Thymus (tissue), 11 donors: ENCODE data around the gene NKAPL. TPM values are rescaled to one million over a fixed set of nuclear protein-coding genes. Genes with fewer than 3 reads are reported as not detected.

Source experiments
- DNase-seq, 9 donors: peaks; one replicate each; pipeline ENCODE4 v3.0.0-alpha.2; 2013; ENCODE audit warnings: low spot score in 9 of 9, low read depth in 6 of 9, missing footprints in 1 of 9
- H3K27ac ChIP-seq, 2 donors: one replicate each; pipeline ENCODE4 v1.5.1; 2013; ENCODE audit warnings: control low read depth in 1 of 2, low read depth in 1 of 2, low read length in 1 of 2, mild to moderate bottlenecking in 1 of 2, moderate library complexity in 1 of 2
- H3K27me3 ChIP-seq, 2 donors: one replicate each; pipeline ENCODE4 v1.5.1; 2013; ENCODE audit warnings: low read length in 1 of 2; ENCODE audit not compliant: control insufficient read depth in 2 of 2, insufficient read depth in 1 of 2
- H3K36me3 ChIP-seq, 2 donors: one replicate each; pipeline ENCODE4 v1.5.1; 2013; ENCODE audit warnings: low read length in 1 of 2, mild to moderate bottlenecking in 1 of 2, moderate library complexity in 1 of 2; ENCODE audit not compliant: control insufficient read depth in 2 of 2, insufficient read depth in 2 of 2
- H3K4me1 ChIP-seq, 2 donors: one replicate each; pipeline ENCODE4 v1.5.1; 2013; ENCODE audit warnings: low read length in 2 of 2; ENCODE audit not compliant: control insufficient read depth in 2 of 2, insufficient read depth in 2 of 2
- H3K4me3 ChIP-seq, 2 donors: one replicate each; pipeline ENCODE4 v1.5.1; 2013; ENCODE audit warnings: low read length in 2 of 2, control low read depth in 1 of 2, mild to moderate bottlenecking in 1 of 2
- H3K9me3 ChIP-seq, 2 donors: one replicate each; pipeline ENCODE4 v1.5.1; 2013; ENCODE audit warnings: low read length in 1 of 2, mild to moderate bottlenecking in 1 of 2; ENCODE audit not compliant: control insufficient read depth in 2 of 2, insufficient read depth in 1 of 2
- WGBS: extraction: QIAGEN DNeasy Blood & Tissue Kit; methylation state at CpG from one replicate; pipeline ENCODE4 v1.1.7; 2013; 5-methylcytosine and 5-hydroxymethylcytosine counted together
- polyA plus RNA-seq: library from polyadenylated mRNA; stranded (reverse); fragments of 200-250 nt; gene quantifications from one replicate; pipeline ENCODE4 v1.2.3, GENCODE V29; 2013
- total RNA-seq: library from RNA; stranded (reverse); fragments of 120-200 nt; gene quantifications from one replicate; pipeline ENCODE4 v1.2.4, GENCODE V29; 2013
- donor health status: healthy.

Gene NKAPL
- total and polyA plus RNA-seq, 2 donors = 0.52 to 1.5 TPM

- WGBS = 98% methylated on average over 1 of the region's 1 CpG
- no peak overlapping the region for H3K4me3 ChIP-seq
- no peaks in the 10 kb centered on the region for H3K27me3 ChIP-seq
- H3K27ac ChIP-seq = no peak overlapping the region
- no peak for DNase-seq
- H3K36me3 ChIP-seq = peaks cover 0 to 9% of the 10 kb centered on the region in 2 donors
- no peaks in the 10 kb centered on the region for H3K9me3 ChIP-seq
- no peaks in the 10 kb centered on the region for H3K4me1 ChIP-seq
Measured at GRCh38 chr6:28239636-28240035, 19.5 kb upstream of the NKAPL start.

DNA sequence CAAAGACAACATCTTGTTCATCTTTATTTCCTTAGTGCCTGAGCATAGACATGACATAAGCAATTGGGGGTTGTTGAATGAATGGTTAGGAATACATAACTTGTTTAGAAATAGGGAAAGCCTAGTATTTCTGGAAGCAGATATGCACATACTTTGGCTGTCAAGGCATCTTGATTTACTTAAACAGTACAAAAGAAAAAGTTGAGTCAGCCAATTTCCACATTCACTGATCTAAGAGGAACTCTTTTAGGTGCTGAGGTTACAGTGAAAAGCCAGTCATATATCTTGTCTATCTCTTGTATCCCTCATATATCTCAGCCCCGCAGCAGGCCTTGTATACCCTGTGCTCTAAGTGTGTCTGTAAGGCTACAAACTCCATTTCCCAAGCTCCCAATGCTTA, 18.6 kb upstream of the NKAPL start:
- 97% methylated on average over 1 of the region's 1 CpG for WGBS

GRCh38 chr6:28243946-28244345, 15.2 kb upstream of the NKAPL start:
- H3K27me3 ChIP-seq = no peaks in the 10 kb centered on the region
- no peak for DNase-seq
- no peaks in the 10 kb centered on the region for H3K9me3 ChIP-seq
- H3K4me1 ChIP-seq = no peaks in the 10 kb centered on the region
- H3K27ac ChIP-seq = no peak overlapping the region
- H3K36me3 ChIP-seq = peaks cover 31 to 47% of the 10 kb centered on the region in 2 donors
- WGBS = 99% methylated on average over 3 of the region's 3 CpGs
- no peak overlapping the region for H3K4me3 ChIP-seq

More for the DNA sequence above, 18.6 kb upstream of the NKAPL start:
- Histone ChIP-seq H3K4me3 (no peak overlapping the region), H3K4me1 (no peaks in the 10 kb centered on the region), H3K36me3 (peaks cover 5 to 17% of the 10 kb centered on the region in 2 donors), H3K27me3 (no peaks in the 10 kb centered on the region), H3K9me3 (no peaks in the 10 kb centered on the region), H3K27ac (no peak overlapping the region)
- no peak for DNase-seq

GRCh38 chr6:28245206-28245941, 13.7 kb upstream of the NKAPL start:
- Histone ChIP-seq H3K4me3 (no peak overlapping the region), H3K27me3 (no peaks in the 10 kb centered on the region), H3K36me3 (peaks cover 32 to 53% of the 10 kb centered on the region in 2 donors), H3K27ac (no peak overlapping the region), H3K9me3 (no peaks in the 10 kb centered on the region), H3K4me1 (no peaks in the 10 kb centered on the region)
- 97% methylated on average over 6 of the region's 6 CpGs for WGBS
- no peak for DNase-seq

- Histone ChIP-seq H3K4me3 (no peak overlapping the region), H3K27me3 (no peaks in the 10 kb centered on the region), H3K9me3 (no peaks in the 10 kb centered on the region), H3K4me1 (peaks cover 6 to 12% of the 10 kb centered on the region in 2 donors), H3K36me3 (peaks cover 32 to 51% of the 10 kb centered on the region in 2 donors), H3K27ac (no peak overlapping the region)
- WGBS = 94% methylated on average over 1 of the region's 1 CpG
- no peak for DNase-seq
Measured at GRCh38 chr6:28248916-28249315, 10.2 kb upstream of the NKAPL start.

GRCh38 chr6:28250747-28251146, 8.3 kb upstream of the NKAPL start:
- Histone ChIP-seq H3K4me3 (peak overlapping the region in 1 of 2 donors; percentile 82), H3K27me3 (no peaks in the 10 kb centered on the region), H3K27ac (no peak overlapping the region), H3K9me3 (no peaks in the 10 kb centered on the region), H3K36me3 (peaks cover 25 to 33% of the 10 kb centered on the region in 2 donors), H3K4me1 (peaks cover 6 to 12% of the 10 kb centered on the region in 2 donors)
- 86% methylated on average over 2 of the region's 2 CpGs for WGBS
- no peak for DNase-seq

DNA sequence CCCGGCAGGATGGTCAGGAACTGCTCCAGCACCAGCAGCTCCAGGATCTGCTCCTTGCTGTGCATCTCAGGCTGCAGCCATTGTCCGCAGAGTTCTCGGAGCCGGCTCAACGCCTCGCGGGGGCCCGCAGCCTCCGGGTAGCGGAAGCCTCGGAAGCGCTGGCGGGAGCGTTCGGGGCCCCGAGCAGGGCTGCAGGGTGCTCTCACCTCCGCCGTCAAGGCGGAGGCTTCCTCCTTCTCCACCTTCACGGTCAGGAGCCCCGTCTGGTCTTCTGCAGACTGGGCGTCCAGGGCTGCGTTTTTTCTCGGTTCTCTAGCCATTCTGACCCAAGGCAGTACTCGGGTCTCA, 7.5 kb upstream of the NKAPL start:
- peak overlapping the region; percentile 72 to 73 for H3K27ac ChIP-seq
- DNase-seq = peak in 4 of 9 donors; percentile 28 to 53 (median 40)
- H3K27me3 ChIP-seq = no peaks in the 10 kb centered on the region
- H3K4me1 ChIP-seq = peaks cover 6 to 12% of the 10 kb centered on the region in 2 donors
- peaks cover 16 to 24% of the 10 kb centered on the region in 2 donors for H3K36me3 ChIP-seq
- H3K9me3 ChIP-seq = no peaks in the 10 kb centered on the region
- under 1% methylated on average over 24 of the region's 25 CpGs for WGBS
- H3K4me3 ChIP-seq = peak overlapping the region; percentile 82 to 93

- Histone ChIP-seq H3K27me3 (no peaks in the 10 kb centered on the region), H3K9me3 (no peaks in the 10 kb centered on the region), H3K4me3 (peak within 1 kb of the TSS; percentile 82 to 93), H3K4me1 (peaks cover 6 to 12% of the 10 kb centered on the region in 2 donors), H3K27ac (peak within 1 kb of the TSS; percentile 73), H3K36me3 (peaks cover 13 to 19% of the 10 kb centered on the region in 2 donors)
- 3% methylated on average over 14 of the region's 14 CpGs for WGBS
- peak; percentile 79 to 97 (median 91) for DNase-seq
Measured at GRCh38 chr6:28252009-28252975, 6.8 kb upstream of the NKAPL start, which contains the start of gene ZKSCAN4. Gene ZKSCAN4 (minus strand): TSS chr6:28252269. CDS start chr6:28251980, 289 bp downstream.

- peaks cover 0 to 2% of the 10 kb centered on the region in 2 donors for H3K9me3 ChIP-seq
- no peak overlapping the region for H3K4me3 ChIP-seq
- H3K36me3 ChIP-seq = peaks cover 0 to 4% of the 10 kb centered on the region in 2 donors
- peaks cover 7 to 16% of the 10 kb centered on the region in 2 donors for H3K4me1 ChIP-seq
- H3K27ac ChIP-seq = no peak overlapping the region
- 94% methylated on average over 1 of the region's 1 CpG for WGBS
- no peak for DNase-seq
- H3K27me3 ChIP-seq = peaks cover 0 to 1% of the 10 kb centered on the region in 2 donors
Measured at GRCh38 chr6:28254121-28254519, 5.0 kb upstream of the NKAPL start.
